ENCODE data around the gene WDR4.
"Not testable (repeated sequence)": the region's sequence is repeated elsewhere in the genome, so short reads cannot be mapped to it uniquely, and the experiment has no call there.

Gene WDR4, protein sequence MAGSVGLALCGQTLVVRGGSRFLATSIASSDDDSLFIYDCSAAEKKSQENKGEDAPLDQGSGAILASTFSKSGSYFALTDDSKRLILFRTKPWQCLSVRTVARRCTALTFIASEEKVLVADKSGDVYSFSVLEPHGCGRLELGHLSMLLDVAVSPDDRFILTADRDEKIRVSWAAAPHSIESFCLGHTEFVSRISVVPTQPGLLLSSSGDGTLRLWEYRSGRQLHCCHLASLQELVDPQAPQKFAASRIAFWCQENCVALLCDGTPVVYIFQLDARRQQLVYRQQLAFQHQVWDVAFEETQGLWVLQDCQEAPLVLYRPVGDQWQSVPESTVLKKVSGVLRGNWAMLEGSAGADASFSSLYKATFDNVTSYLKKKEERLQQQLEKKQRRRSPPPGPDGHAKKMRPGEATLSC

DNA sequence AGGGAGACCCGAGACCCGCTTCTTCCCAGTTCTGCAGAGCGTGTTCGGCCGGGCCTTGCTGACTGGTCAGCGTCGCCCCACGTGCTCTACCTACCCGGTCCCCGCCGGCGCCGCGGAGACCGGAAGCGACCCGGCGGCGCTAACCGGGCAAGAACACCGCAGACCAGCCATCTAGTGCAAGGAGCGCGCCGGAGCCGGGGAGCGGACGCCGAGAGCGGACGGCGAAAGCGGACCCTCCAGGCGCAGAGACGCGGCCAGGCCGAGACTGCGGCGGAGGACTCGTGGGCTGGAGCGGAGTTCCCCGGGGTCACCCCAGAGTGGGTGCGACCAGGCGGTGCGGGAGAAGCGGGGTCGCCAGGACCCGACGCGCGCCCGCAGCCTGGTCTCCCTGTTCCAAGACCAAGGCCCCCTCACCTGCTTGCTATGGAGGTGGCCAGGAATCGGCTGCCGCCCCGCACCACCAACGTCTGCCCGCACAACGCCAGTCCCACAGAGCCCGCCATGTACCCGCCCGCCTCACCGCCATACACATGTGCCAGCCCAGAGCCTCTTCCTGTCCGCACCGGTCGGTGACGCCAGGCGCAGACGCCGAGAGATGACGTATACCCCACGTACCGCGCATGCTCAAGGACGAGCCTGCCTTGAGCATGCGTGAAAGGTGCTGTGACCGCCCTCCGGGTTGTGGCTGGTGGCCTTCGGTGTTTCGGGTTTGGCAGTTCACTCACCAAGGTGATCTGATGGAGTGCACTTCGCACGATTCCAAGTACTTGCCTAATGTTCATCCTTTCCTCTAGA is at the start of gene WDR4:
Gene WDR4 (minus strand): TSS at position 547 of the 795 bp plus-strand sequence. CDS start 44 bp downstream, at position 503.
- peak; percentile 97 for DNase-seq (ENCODE audit: low read depth)

DNA sequence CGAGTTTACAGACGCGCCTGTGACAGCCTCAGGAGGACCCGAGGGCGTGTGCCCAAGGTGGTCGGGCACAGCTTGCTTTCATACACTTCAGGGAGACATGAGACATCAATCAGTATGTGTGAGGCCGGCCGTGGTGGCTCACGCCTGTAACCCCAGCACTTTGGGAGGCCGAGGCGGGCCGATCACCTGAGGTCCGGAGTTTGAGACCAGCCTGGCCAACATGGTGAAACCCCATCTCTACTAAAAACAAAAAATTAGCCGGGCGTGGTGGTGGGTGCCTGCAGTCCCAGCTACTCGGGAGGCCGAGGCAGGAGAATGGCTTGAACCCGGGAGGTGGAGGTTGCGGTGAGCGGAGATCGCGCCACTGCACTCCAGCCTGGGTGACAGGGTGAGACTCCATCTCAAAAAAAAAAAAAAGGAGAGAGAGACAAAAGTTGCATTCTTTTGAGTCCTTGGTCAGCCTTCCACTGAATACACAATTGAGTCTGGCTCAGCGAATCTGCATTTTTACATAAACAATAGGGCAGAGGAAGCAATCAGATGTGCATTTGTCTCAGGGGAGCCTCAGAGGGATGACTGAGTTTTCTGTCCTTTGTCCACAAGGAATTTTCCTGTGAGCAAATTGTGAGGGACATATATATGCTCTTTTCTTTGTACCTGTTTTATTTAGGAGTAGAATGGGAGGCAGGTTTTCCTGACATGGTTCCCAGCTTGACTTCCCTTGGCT is 48.3 kb upstream of the WDR4 start:
- not testable (repeated sequence) for DNase-seq (ENCODE audit: low read depth)

DNA sequence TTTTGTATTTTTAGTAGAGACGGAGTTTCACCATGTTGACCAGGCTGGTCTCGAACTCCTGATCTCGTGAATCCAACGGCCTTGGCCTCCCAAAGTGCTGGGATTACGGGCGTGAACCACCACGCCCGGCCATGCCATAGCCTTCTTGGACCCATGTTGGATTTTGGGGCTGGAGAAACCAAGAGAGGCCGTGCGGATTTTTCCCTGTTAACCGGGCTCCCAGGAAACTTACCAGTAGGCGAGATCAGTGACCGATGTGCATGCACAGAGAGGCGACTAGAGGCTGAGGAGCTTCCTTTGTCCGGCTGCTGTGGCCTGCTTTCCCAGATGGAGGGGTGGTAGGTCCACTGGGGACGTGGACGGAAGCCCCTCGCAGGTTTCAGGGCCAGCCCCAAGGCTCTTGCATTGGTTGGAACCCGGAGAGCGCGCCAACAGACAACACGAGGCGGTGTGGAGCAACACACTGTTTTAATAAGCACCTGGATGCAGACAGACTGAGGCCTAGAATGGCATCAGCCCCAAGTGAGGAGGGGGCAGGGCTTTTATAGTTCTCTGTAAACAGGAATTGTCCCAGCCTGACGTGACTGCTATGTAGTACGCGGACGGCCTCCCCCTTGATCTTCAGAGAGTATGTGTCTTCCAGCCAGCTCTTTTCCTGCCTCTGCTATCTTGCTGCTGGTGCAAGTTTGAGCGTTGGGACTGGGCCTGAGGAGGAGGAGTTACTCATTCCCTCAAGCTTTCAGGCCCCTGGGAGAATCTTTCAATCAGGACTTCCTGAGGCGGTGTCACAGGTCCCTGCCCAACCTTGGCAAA is 46.0 kb upstream of the WDR4 start, which contains the start of gene ERVH48-1:
Gene ERVH48-1 (minus strand): TSS at position 517 of the 813 bp plus-strand sequence. CDS start 6,624 bp downstream, outside the sequence.
- no peak for DNase-seq (ENCODE audit: low read depth)

DNA sequence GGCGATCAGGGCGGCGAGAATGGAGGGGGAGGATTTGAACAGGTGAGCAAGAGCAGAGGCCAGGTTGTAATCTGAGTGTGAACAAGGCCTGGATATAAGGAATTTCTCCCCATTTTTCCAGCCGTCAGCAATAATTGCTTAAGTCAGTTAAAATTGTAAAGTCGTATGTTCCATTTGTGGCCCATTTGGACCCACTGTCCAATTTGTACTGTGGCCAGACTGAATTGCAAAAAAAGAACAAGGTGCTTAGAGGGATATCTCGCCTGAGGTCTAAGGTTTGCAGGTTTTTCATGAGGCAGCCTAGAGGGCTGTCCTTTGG is 45.1 kb upstream of the WDR4 start:
- DNase-seq (ENCODE audit: low read depth): no peak

DNA sequence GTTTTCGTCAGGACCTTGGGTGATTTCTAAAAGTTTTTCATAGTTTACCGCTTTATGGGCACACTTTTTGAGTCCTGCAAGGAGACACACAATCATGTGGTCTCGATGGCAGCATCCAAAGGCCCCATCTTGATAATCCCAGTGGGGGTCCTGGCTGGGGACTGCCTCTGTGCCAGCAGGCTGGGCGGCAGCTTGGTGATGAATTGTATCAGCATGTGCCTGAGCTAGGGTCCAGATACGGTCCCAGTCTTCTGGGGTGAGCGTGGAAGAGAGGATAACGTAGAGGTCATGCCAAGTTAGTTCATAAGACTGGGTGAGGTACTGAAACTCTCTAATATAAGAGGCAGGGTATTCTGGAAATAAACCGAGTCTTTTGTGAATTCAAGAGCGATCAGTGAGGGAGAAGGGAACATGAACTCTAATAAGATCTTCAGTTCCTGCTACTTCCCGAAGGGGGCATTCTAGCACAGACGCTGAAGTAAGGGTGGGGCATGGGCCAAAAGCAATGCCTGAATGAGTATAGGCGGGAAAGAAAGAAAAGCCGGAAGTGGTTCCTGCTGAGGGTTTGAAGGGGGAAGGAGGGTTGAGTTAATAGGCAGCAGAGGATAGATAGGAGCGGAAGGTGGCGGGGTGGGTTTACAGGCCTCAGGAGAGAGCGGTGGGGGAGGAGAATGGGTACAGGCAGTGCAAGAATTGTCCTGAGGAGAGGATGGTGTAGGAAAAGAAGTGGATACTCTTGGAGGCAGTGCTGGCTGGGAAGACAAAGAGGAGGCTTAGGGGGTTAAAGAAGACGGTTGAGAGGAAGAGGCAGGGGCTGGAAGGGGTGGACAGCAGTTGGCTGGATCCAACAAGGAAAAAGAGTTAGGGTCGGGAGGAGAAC is 44.5 kb upstream of the WDR4 start:
- DNase-seq (ENCODE audit: low read depth): peak; percentile 92

DNA sequence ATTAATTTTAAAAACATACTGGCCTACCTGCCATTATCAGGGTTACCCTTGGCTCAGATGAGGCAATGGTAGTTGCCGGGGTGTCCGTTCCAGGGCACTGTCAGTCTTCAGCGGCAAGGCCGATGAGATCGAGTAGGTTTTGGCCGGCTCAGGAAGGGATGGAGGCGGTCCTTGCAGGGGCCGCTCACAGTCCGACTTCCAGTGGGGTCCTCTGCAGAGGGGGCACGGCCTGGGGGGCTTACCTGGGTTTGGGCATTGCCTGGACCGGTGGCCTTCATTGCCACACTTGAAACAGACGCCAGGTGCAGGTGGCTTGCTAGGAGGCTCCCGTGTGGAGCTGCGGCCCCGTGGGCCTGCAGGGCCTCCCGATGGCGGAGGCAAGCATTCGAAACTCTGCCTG is 43.6 kb upstream of the WDR4 start:
- no peak for DNase-seq (ENCODE audit: low read depth)

DNA sequence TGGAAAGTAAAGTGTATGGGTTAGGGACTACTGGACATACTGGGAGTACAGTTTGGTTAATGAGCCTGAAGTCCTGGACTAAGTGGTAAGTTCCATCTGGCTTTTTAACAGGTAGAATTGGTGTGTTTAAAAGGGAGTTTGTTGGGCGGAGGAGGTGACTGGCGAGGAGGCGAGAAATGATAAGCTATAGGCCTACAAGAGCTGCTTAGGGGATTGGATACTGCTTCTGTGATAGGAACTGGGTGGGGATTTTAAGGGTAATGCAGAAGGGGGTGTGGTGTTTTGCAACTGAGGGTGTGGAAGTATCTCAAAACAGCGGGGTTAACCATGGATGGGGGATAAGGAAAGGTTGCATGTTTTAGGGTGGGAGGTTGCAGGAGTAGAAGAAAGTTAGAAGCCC is 42.6 kb upstream of the WDR4 start:
- no peak for DNase-seq (ENCODE audit: low read depth)

DNA sequence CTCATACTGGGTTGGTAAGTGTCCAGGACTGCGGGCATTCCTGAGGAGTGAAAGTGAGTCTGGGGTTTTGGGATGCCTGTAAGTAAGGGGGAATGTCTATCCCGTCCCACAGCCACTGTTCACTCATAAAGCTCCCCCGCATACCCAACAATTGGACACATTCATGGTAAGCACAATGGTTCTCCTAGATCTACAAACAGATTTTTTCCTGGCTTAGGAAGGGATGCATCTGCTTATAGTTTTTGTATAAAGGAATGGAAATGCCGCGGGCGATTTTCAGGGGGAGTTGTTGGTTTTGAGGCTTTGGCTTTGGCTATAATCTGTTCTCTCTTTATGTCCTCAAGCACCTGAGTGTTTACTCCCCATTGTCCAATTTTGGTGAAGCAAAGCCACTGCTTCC is 39.0 kb upstream of the WDR4 start:
- DNase-seq (ENCODE audit: low read depth): no peak

DNA sequence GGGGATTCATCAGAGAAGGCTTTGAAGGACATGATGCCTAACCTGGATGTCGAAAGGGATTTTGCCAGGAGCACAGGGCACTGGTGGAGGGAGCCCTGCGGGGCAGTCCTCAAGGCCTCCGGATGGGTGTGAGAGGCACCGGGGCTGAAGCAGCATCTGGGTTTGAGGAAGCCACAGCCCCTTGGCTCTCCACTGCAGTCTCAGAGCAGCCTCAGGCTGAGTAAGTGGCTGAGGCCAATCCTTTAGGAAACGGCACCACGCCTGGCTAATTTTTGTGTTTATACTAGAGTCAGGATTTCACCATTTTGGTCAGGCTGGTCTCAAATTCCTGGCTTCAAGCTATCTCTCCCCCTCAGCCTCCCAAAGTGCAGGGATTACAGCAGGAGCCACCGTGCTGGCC is 34.1 kb upstream of the WDR4 start:
- DNase-seq (ENCODE audit: low read depth): peak; percentile 43

DNA sequence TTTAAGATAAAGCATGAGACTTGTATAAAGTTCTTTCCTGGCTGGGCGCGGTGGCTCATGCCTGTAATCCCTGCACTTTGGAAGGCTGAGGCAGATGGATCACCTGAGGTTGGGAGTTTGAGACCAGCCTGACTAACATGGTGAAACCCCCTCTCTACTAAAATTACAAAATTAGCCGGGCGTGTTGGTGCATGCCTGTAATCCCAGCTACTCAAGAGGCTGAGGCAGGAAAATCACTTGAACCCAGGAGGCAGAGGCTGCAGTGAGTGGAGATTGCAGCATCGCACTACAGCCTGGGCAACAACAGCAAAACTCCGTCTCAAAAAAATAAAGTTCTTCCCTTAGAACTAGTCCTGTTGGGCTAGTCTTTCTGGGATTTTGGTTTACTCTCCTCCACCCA is 32.6 kb upstream of the WDR4 start:
- not testable (repeated sequence) for DNase-seq (ENCODE audit: low read depth)

DNA sequence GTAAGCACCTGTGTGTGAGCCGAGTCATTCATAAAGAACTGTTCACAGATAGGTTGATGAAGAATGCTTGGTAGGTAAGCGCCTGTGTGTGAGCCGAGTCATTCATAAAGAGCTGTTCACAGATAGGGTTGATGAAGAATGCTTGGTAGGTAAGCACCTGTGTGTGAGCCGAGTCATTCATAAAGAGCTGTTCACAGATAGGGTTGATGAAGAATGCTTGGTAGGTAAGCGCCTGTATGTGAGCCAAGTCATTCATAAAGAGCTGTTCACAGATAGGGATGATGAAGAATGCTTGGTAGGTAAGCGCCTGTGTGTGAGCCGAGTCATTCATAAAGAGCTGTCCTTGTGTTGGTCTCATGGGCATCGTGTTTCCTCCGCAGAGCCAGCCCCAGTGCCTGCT is 29.1 kb upstream of the WDR4 start:
- DNase-seq (ENCODE audit: low read depth): not testable (repeated sequence)

DNA sequence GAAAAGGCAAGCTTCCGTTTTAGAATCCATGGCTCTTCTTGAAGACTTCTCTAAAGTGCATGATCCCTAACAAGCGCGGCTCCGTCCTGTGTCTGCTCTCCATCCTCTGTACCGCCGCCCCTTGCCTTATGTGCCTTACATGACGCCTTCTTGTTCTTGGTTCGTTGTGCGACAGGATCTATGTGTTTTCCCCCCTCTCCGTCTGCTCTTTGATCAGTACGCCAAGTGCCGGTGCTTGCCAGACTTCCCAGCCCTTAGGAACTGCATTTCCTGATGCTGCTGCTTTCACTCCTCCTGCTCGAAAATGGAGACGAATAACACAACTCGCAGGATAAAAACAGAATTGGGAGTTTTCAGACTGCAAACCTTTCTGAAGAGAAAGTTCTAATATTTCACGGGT is 26.9 kb upstream of the WDR4 start:
- DNase-seq (ENCODE audit: low read depth): no peak

DNA sequence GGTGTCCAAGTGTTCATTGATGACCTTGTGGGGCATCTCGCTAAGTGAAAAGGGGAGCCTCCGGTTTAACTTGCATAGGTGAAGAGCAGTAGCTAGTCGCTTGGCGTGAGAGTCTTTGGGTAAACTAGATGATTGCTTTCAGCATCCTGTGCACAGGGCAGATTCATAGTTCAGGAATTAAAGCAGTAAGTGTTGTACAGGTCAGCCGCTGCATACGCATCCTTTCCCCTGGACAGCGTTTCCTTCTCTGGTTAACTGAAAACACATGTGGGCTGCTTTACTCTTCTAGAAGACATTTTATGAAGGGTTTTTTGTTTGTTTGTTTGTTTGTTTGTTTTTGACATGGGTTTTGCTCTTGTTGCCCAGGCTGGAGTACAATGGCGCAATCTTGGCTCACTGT is 25.9 kb upstream of the WDR4 start:
- DNase-seq (ENCODE audit: low read depth): peak; percentile 6

DNA sequence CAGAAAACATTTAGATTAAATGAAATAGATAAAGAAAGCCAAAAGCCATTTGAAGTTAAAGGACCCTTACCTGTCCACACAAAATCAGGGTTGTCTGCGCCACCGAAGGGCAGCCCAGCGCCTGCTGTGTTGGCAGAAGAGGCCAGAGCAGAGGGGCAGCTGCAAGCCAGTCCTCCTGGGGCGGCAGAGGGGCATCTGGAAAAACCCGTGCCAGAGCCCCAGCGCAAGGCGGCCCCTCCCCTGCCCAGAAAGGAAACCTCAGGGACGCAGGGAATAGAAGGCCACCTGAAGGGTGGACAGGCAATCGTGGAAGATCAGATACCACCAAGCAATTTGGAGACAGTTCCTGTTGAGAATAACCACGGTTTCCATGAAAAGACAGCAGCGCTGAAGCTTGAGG is 24.5 kb upstream of the WDR4 start:
- DNase-seq (ENCODE audit: low read depth): no peak

DNA sequence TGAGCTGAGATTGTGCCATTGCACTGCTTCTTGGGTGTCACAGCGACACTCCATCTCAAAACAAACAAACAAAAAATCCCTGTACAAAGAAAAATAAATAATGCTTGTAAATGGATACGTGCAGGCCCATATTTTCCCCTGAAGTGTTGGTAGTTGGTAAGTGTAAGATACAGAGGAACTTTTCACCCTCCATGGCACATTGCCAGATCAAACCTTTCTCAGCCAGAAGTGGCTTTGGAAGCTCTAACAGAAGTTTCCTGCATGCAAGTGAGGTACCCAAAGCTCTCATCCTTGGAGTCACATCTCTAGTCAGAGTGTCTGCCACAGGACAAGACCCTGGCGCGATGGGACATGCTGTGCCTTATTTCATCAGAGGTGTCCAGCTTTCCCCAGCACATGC is 21.1 kb upstream of the WDR4 start:
- DNase-seq (ENCODE audit: low read depth): no peak

DNA sequence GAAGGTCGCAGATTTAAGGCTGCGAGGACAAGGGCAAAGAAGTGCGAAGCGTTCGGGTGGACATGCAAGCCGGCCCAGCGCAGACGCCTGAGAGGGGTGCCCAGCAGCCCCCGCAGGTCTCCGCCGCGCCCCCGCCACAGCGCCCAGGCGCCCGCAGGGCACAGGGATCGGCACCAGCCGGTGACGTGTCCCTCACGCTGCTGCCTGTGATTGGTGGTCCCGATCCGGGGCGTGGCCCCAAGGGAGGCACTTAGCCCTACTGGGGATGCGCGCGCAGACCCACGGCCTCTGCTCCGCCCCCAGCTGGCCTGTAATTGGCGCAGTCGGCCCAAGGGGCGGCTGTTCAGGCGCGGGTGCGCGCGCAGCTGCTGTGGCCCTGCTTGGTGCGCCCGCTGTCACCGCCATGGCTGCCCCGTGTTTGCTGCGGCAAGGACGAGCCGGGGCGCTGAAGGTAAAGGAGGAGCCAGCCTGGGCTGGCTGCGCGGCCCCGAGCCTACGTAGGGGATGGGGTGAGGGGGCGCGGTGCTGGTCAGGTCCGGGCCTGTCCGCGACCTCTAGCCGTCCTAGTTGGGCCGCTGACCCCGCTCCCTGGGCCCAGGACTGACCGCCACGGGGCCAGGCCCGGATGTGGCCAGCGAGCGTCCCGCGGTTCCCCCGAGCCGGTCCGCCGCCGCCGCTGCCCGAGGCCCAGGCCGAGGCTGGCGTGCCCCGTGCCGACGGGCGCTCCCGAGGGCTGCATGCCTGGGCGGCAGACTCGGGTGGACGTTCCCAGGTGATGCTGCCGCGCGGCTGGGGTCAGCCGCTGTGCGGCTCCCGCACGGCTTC is 13.8 kb upstream of the WDR4 start, which contains the start of gene NDUFV3:
Gene NDUFV3 (plus strand): TSS at position 379 of the 825 bp plus-strand sequence. CDS start 25 bp downstream, at position 404.
- peak; percentile 99 for DNase-seq (ENCODE audit: low read depth)

DNA sequence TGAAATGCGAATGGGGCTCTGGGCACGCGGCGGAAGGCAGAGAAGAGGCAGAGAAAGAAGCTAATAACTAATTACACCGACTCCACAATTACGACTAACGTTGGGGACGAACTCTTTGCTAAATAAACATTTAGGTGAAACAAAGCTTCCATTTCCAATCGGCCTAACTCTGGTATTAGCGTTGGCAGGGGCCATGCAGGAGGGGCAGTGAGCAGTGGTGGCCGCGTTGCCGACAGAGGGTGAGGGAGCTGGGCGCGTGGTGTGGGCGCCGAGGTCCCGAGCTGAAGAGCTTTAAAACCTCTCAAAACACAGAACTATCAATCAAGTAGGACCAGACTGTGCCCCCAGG is 13.2 kb upstream of the WDR4 start:
- DNase-seq (ENCODE audit: low read depth): no peak

DNA sequence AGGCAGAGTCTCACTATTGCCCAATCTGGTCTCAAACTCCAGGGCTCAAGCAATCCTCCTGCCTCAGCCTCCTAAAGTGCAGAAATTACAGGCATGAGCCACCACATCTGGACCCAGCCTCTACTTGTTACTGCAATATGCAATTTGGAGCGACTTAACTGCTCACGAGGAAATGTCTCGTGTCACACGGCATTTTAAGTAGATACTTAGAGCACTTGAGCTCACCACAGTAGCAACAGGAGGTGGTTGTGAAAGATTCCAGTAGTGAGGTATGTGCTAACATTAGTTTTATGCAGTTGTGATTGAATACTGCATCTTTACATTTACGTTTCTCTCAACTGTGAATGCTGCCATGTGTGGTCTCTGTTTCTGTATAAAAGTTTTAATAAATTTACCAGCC is 8.0 kb upstream of the WDR4 start:
- DNase-seq (ENCODE audit: low read depth): no peak

DNA sequence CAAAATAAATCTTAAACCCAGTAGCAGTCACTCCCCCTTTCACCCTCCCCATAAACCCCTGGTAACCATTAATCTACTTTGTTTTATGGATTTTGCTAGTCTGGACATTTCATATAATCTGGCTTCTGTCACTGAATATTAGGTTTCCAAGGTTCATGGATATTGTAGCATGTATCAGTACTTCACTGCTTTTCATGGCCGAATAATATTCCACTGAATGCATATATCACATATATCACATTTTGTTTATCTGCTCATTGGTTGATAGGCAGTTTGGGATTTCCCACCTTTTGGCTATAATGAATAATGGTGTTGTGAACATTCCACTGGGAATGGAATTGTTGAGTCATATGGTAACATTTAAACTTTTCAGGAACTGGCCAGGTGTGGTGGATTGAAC is 4.6 kb upstream of the WDR4 start:
- no peak for DNase-seq (ENCODE audit: low read depth)

DNA sequence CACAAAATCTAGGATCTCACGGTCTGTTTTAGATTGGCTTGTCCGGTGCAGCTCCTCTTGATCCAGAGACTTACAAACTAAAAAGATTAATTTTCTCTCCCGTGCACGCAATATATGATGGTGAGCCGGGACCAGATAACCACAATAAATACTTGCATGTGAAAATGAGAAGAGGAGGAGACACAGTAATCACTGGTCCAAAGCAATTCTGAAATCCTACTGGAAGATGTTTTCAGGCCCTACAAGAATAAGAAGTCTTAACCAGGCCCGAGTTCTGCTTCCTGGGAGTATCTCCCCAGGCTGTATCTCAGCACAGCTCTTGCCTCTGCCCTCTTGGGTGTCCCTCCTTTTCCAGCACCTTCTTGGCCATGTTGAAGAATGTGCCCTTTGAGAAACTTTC is 1.0 kb upstream of the WDR4 start:
- DNase-seq (ENCODE audit: low read depth): no peak

Data from EH (cell line).